22Rv1 (cell line): ENCODE measurements around the gene KLHDC1.

ENCODE experiments used
- CTCF ChIP-seq: fragments of 450-650 bp; IDR thresholded peaks from 2 replicates; pipeline ENCODE4 v1.5.1; 2017; ENCODE audit warnings: mild to moderate bottlenecking
- ZFX ChIP-seq: fragments of 450-650 bp; IDR thresholded peaks from 2 replicates; pipeline ENCODE4 v1.6.1; 2017; ENCODE audit warnings: antibody characterized with exemption, borderline replicate concordance

GRCh38 chr14:49687942-49688700, 4.8 kb upstream of the KLHDC1 start, which contains the start of gene POLE2:
- TF ChIP-seq CTCF (no peak), ZFX (no peak)
